Parathyroid adenoma (tissue), 2 donors: Measurements from ENCODE around the gene CDS2.

Experiments
- H2AFZ ChIP-seq: fragments of 300-600 bp; sonication (generic); one replicate; pipeline ENCODE4 v1.7.0; 2017; ENCODE audit warnings: antibody characterized with exemption, mild to moderate bottlenecking
- H3K27ac ChIP-seq: fragments of 300-600 bp; sonication (generic); one replicate; pipeline ENCODE4 v1.7.0; 2017
- H3K27me3 ChIP-seq: fragments of 300-600 bp; sonication (generic); one replicate; pipeline ENCODE4 v1.7.0; 2017; ENCODE audit warnings: low read length; ENCODE audit not compliant: control insufficient read depth, insufficient read depth
- H3K36me3 ChIP-seq: fragments of 300-600 bp; sonication (generic); one replicate; pipeline ENCODE4 v1.7.0; 2017; ENCODE audit warnings: low read length; ENCODE audit not compliant: control insufficient read depth, insufficient read depth
- H3K4me1 ChIP-seq: fragments of 300-600 bp; sonication (generic); one replicate; pipeline ENCODE4 v1.7.0; 2017; ENCODE audit warnings: control low read depth
- H3K4me2 ChIP-seq: fragments of 300-600 bp; sonication (generic); one replicate; pipeline ENCODE4 v1.7.0; 2017; ENCODE audit warnings: low read length
- H3K4me3 ChIP-seq: fragments of 300-600 bp; sonication (generic); one replicate; pipeline ENCODE4 v1.7.0; 2017; ENCODE audit warnings: low read depth, low read length
- H3K79me2 ChIP-seq: fragments of 300-600 bp; sonication (generic); one replicate; pipeline ENCODE4 v1.7.0; 2017; ENCODE audit warnings: control low read depth
- H3K9ac ChIP-seq: fragments of 300-600 bp; sonication (generic); one replicate; pipeline ENCODE4 v1.7.0; 2017; ENCODE audit warnings: mild to moderate bottlenecking
- H3K9me3 ChIP-seq: fragments of 300-600 bp; sonication (generic); one replicate; pipeline ENCODE4 v1.7.0; 2017; ENCODE audit warnings: low read length; ENCODE audit not compliant: control insufficient read depth
- CTCF ChIP-seq: fragments of 300-600 bp; sonication (generic); IDR thresholded peaks from one replicate; pipeline ENCODE4 v1.7.0; 2017; ENCODE audit warnings: antibody characterized with exemption, mild to moderate bottlenecking
- donor health status: primary hyperparathyroidism.

CDS2 gene

GRCh38 chr20:5192570-5193431, 66.0 kb downstream of the CDS2 start:
- Histone ChIP-seq H3K79me2 (peaks cover 6% of the 10 kb centered on the region), H3K9me3 (no peaks in the 10 kb centered on the region), H3K27ac (no peak overlapping the region), H3K4me3 (no peak overlapping the region), H3K4me1 (peaks cover 5% of the 10 kb centered on the region), H3K36me3 (no peaks in the 10 kb centered on the region), H3K27me3 (no peaks in the 10 kb centered on the region), H2AFZ (no peak overlapping the region), H3K9ac (no peak overlapping the region), H3K4me2 (no peak overlapping the region)
- TF ChIP-seq CTCF: no peak

GRCh38 chr20:5195655-5196054, 68.8 kb downstream of the CDS2 start:
- no peak for TF ChIP-seq CTCF
- no peak overlapping the region for H3K4me3 ChIP-seq
- peaks cover 5% of the 10 kb centered on the region for H3K4me1 ChIP-seq
- peaks cover 6% of the 10 kb centered on the region for H3K79me2 ChIP-seq
- no peak overlapping the region for H3K4me2 ChIP-seq
- no peaks in the 10 kb centered on the region for H3K36me3 ChIP-seq
- no peaks in the 10 kb centered on the region for H3K27me3 ChIP-seq
- no peak overlapping the region for H3K27ac ChIP-seq
- H3K9me3 ChIP-seq: no peaks in the 10 kb centered on the region
- H2AFZ ChIP-seq: no peak overlapping the region
- no peak overlapping the region for H3K9ac ChIP-seq

GRCh38 chr20:5196149-5196548, 69.3 kb downstream of the CDS2 start:
- Histone ChIP-seq H3K4me3 (no peak overlapping the region), H3K9ac (no peak overlapping the region), H3K36me3 (no peaks in the 10 kb centered on the region), H3K4me1 (peaks cover 5% of the 10 kb centered on the region), H2AFZ (no peak overlapping the region), H3K27ac (no peak overlapping the region), H3K27me3 (no peaks in the 10 kb centered on the region), H3K79me2 (peaks cover 6% of the 10 kb centered on the region), H3K9me3 (no peaks in the 10 kb centered on the region), H3K4me2 (no peak overlapping the region)
- TF ChIP-seq CTCF: no peak

- H2AFZ ChIP-seq: no peak overlapping the region
- peaks cover under 1% of the 10 kb centered on the region for H3K4me1 ChIP-seq
- TF ChIP-seq CTCF: no peak
- H3K9ac ChIP-seq: no peak overlapping the region
- peaks cover 6% of the 10 kb centered on the region for H3K79me2 ChIP-seq
- no peak overlapping the region for H3K4me3 ChIP-seq
- H3K4me2 ChIP-seq: no peak overlapping the region
- H3K9me3 ChIP-seq: no peaks in the 10 kb centered on the region
- H3K36me3 ChIP-seq: no peaks in the 10 kb centered on the region
- no peaks in the 10 kb centered on the region for H3K27me3 ChIP-seq
- H3K27ac ChIP-seq: no peak overlapping the region
These were observed 70.5 kb downstream of the CDS2 start for GRCh38 chr20:5197270-5197827.
